Stimulated activated memory B cell treated with anti-CD40 and anti-IgM and Interleukin-4, amounts not matched to agents 10 μg/mL and 1 μg/mL and 100 μg/mL, for 72 hours (primary cell): ENCODE data around the gene PACSIN1.

Experiments used
- ATAC-seq: fragments of 150-1000 bp; cut with Tn5 transposase; 2 replicates; pipeline ENCODE4 v1.10.0; 2021
- H3K27ac Mint-ChIP-seq: one replicate; pipeline ENCODE4 v1.8.0; 2022; ENCODE audit warnings: mild to moderate bottlenecking, mixed read lengths
- H3K27me3 Mint-ChIP-seq: one replicate; pipeline ENCODE4 v1.8.0; 2022; ENCODE audit warnings: mixed read lengths
- H3K36me3 Mint-ChIP-seq: one replicate; pipeline ENCODE4 v1.8.0; 2022; ENCODE audit warnings: mixed read lengths
- H3K4me1 Mint-ChIP-seq: one replicate; pipeline ENCODE4 v1.8.0; 2022; ENCODE audit warnings: mixed read lengths
- H3K4me3 Mint-ChIP-seq: one replicate; pipeline ENCODE4 v1.8.0; 2022; ENCODE audit warnings: mild to moderate bottlenecking, moderate library complexity, mixed read lengths
- H3K9me3 Mint-ChIP-seq: one replicate; pipeline ENCODE4 v1.8.0; 2022; ENCODE audit warnings: mixed read lengths

PACSIN1 gene

GRCh38 chr6:34445313-34445860 lies 20.5 kb upstream of the PACSIN1 start:
- ATAC-seq, result no peak
- Mint-ChIP-seq H3K4me3 (no peak overlapping the region), H3K36me3 (no peaks in the 10 kb centered on the region), H3K4me1 (peaks cover 7% of the 10 kb centered on the region), H3K27me3 (no peaks in the 10 kb centered on the region), H3K9me3 (no peaks in the 10 kb centered on the region), H3K27ac (no peak overlapping the region)

GRCh38 chr6:34447386-34447785 lies 18.5 kb upstream of the PACSIN1 start:
- Mint-ChIP-seq H3K4me3 (no peak overlapping the region), H3K9me3 (peaks cover 4% of the 10 kb centered on the region), H3K27ac (no peak overlapping the region), H3K36me3 (no peaks in the 10 kb centered on the region), H3K4me1 (no peaks in the 10 kb centered on the region), H3K27me3 (no peaks in the 10 kb centered on the region)
- no peak for ATAC-seq

- H3K36me3 Mint-ChIP-seq, result no peaks in the 10 kb centered on the region
- H3K9me3 Mint-ChIP-seq, result peaks cover 4% of the 10 kb centered on the region
- H3K4me3 Mint-ChIP-seq, result no peak overlapping the region
- no peaks in the 10 kb centered on the region for H3K4me1 Mint-ChIP-seq
- peak; percentile 48 for ATAC-seq
- H3K27me3 Mint-ChIP-seq, result no peaks in the 10 kb centered on the region
- H3K27ac Mint-ChIP-seq, result no peak overlapping the region
These were observed 18.0 kb upstream of the PACSIN1 start for GRCh38 chr6:34447910-34448309.

- H3K4me1 Mint-ChIP-seq, result no peaks in the 10 kb centered on the region
These were observed 14.7 kb upstream of the PACSIN1 start for GRCh38 chr6:34451192-34451591.

GRCh38 chr6:34455831-34456230 lies 10.0 kb upstream of the PACSIN1 start:
- peaks cover 4% of the 10 kb centered on the region for H3K9me3 Mint-ChIP-seq
- no peak overlapping the region for H3K27ac Mint-ChIP-seq
- no peak overlapping the region for H3K4me3 Mint-ChIP-seq
- ATAC-seq, result no peak
- no peaks in the 10 kb centered on the region for H3K4me1 Mint-ChIP-seq
- H3K27me3 Mint-ChIP-seq, result no peaks in the 10 kb centered on the region
- no peaks in the 10 kb centered on the region for H3K36me3 Mint-ChIP-seq

More at GRCh38 chr6:34451192-34451591, 14.7 kb upstream of the PACSIN1 start:
- Mint-ChIP-seq H3K27me3 (no peaks in the 10 kb centered on the region), H3K4me3 (no peak overlapping the region), H3K9me3 (peaks cover 4% of the 10 kb centered on the region), H3K27ac (no peak overlapping the region), H3K36me3 (no peaks in the 10 kb centered on the region)
- ATAC-seq, result no peak

GRCh38 chr6:34457382-34457741 lies 8.5 kb upstream of the PACSIN1 start:
- no peak for ATAC-seq

GRCh38 chr6:34457742-34458735 lies 7.8 kb upstream of the PACSIN1 start:
- Mint-ChIP-seq H3K4me3 (no peak overlapping the region), H3K4me1 (no peaks in the 10 kb centered on the region), H3K9me3 (no peaks in the 10 kb centered on the region), H3K27me3 (peaks cover 15% of the 10 kb centered on the region), H3K36me3 (no peaks in the 10 kb centered on the region), H3K27ac (no peak overlapping the region)
- no peak for ATAC-seq

More at GRCh38 chr6:34457382-34457741, 8.5 kb upstream of the PACSIN1 start:
- H3K4me3 Mint-ChIP-seq, result no peak overlapping the region
- H3K27me3 Mint-ChIP-seq, result peaks cover 8% of the 10 kb centered on the region
- H3K9me3 Mint-ChIP-seq, result no peaks in the 10 kb centered on the region
- H3K36me3 Mint-ChIP-seq, result no peaks in the 10 kb centered on the region
- H3K4me1 Mint-ChIP-seq, result no peaks in the 10 kb centered on the region
- no peak overlapping the region for H3K27ac Mint-ChIP-seq

- peak; percentile 71 for ATAC-seq
- no peaks in the 10 kb centered on the region for H3K36me3 Mint-ChIP-seq
- no peak overlapping the region for H3K27ac Mint-ChIP-seq
- peaks cover under 1% of the 10 kb centered on the region for H3K4me1 Mint-ChIP-seq
- H3K27me3 Mint-ChIP-seq, result peaks cover 32% of the 10 kb centered on the region
- H3K4me3 Mint-ChIP-seq, result no peak overlapping the region
- H3K9me3 Mint-ChIP-seq, result no peaks in the 10 kb centered on the region
These were observed 5.8 kb upstream of the PACSIN1 start for GRCh38 chr6:34459899-34460593.

- H3K36me3 Mint-ChIP-seq, result no peaks in the 10 kb centered on the region
- ATAC-seq, result no peak
- peaks cover 10% of the 10 kb centered on the region for H3K4me1 Mint-ChIP-seq
- H3K4me3 Mint-ChIP-seq, result no peak overlapping the region
- H3K27me3 Mint-ChIP-seq, result peaks cover 41% of the 10 kb centered on the region
- no peak overlapping the region for H3K27ac Mint-ChIP-seq
- H3K9me3 Mint-ChIP-seq, result no peaks in the 10 kb centered on the region
These were observed 4.9 kb upstream of the PACSIN1 start for GRCh38 chr6:34460796-34461507.

- Mint-ChIP-seq H3K27ac (no peak overlapping the region), H3K27me3 (peaks cover 41% of the 10 kb centered on the region), H3K36me3 (no peaks in the 10 kb centered on the region), H3K4me1 (peaks cover 10% of the 10 kb centered on the region), H3K4me3 (no peak overlapping the region), H3K9me3 (no peaks in the 10 kb centered on the region)
- ATAC-seq, result no peak
These were observed 3.9 kb upstream of the PACSIN1 start for GRCh38 chr6:34462010-34462409.

- peaks cover 41% of the 10 kb centered on the region for H3K27me3 Mint-ChIP-seq
- peaks cover 10% of the 10 kb centered on the region for H3K4me1 Mint-ChIP-seq
- no peaks in the 10 kb centered on the region for H3K9me3 Mint-ChIP-seq
- H3K4me3 Mint-ChIP-seq, result no peak overlapping the region
- no peak for ATAC-seq
- no peaks in the 10 kb centered on the region for H3K36me3 Mint-ChIP-seq
- H3K27ac Mint-ChIP-seq, result no peak overlapping the region
These were observed 3.3 kb upstream of the PACSIN1 start for GRCh38 chr6:34462551-34462971.

GRCh38 chr6:34463299-34463698 lies 2.6 kb upstream of the PACSIN1 start:
- no peaks in the 10 kb centered on the region for H3K9me3 Mint-ChIP-seq
- H3K36me3 Mint-ChIP-seq, result no peaks in the 10 kb centered on the region
- H3K4me1 Mint-ChIP-seq, result peaks cover 16% of the 10 kb centered on the region
- no peak overlapping the region for H3K4me3 Mint-ChIP-seq
- H3K27me3 Mint-ChIP-seq, result peaks cover 41% of the 10 kb centered on the region
- H3K27ac Mint-ChIP-seq, result no peak overlapping the region
- ATAC-seq, result no peak

- H3K27me3 Mint-ChIP-seq, result peaks cover 41% of the 10 kb centered on the region
- H3K9me3 Mint-ChIP-seq, result no peaks in the 10 kb centered on the region
- no peaks in the 10 kb centered on the region for H3K36me3 Mint-ChIP-seq
- no peak overlapping the region for H3K4me3 Mint-ChIP-seq
- H3K27ac Mint-ChIP-seq, result no peak overlapping the region
- no peak for ATAC-seq
- peaks cover 22% of the 10 kb centered on the region for H3K4me1 Mint-ChIP-seq
These were observed 2.0 kb upstream of the PACSIN1 start for GRCh38 chr6:34463849-34464248.

- no peaks in the 10 kb centered on the region for H3K36me3 Mint-ChIP-seq
- H3K9me3 Mint-ChIP-seq, result no peaks in the 10 kb centered on the region
- peaks cover 32% of the 10 kb centered on the region for H3K4me1 Mint-ChIP-seq
- H3K4me3 Mint-ChIP-seq, result peak overlapping the region; percentile 72
- H3K27ac Mint-ChIP-seq, result no peak overlapping the region
- ATAC-seq, result no peak
- H3K27me3 Mint-ChIP-seq, result peaks cover 41% of the 10 kb centered on the region
These were observed 638 bp downstream of the PACSIN1 start for GRCh38 chr6:34466242-34467185.
